HepG2 (cell line): ENCODE data around the gene MNT. TPM values are rescaled to one million over a fixed set of nuclear protein-coding genes. Genes with fewer than 3 reads are reported as not detected.
A peak's percentile ranks its signal among the peaks of the same experiment; 100 is the strongest.

Source experiments
- EED ChIP-seq: sonication (generic); formaldehyde crosslinking; IDR thresholded peaks from 2 replicates; pipeline ENCODE4 v1.5.0; 2020; ENCODE audit warnings: mild to moderate bottlenecking, missing genetic modification reagents
- FOSL1 ChIP-seq: sonication (generic); formaldehyde crosslinking; IDR thresholded peaks from 2 replicates; pipeline ENCODE4 v1.9.0; 2021; ENCODE audit warnings: missing genetic modification reagents, borderline replicate concordance
- HCFC1 ChIP-seq: fragments of 150-350 bp; IDR thresholded peaks from 2 replicates; pipeline ENCODE4 v1.6.1; 2014; ENCODE audit warnings: low read depth, low read length
- KAT7 ChIP-seq: IDR thresholded peaks from 2 replicates; pipeline ENCODE4 v1.6.1; 2018; ENCODE audit warnings: borderline replicate concordance, missing compliant biosample characterization
- NCOA2 ChIP-seq: sonication (generic); formaldehyde crosslinking; IDR thresholded peaks from 2 replicates; pipeline ENCODE4 v1.8.0; 2022; ENCODE audit warnings: inconsistent platforms
- ZNF160 ChIP-seq: sonication (generic); formaldehyde crosslinking; IDR thresholded peaks from 2 replicates; pipeline ENCODE4 v1.8.0; 2022; ENCODE audit warnings: mild to moderate bottlenecking, inconsistent platforms, missing genetic modification reagents
- ZNF383 ChIP-seq: sonication (generic); formaldehyde crosslinking; IDR thresholded peaks from 2 replicates; pipeline ENCODE4 v1.4.0; 2020; ENCODE audit warnings: missing genetic modification reagents, mild to moderate bottlenecking, borderline replicate concordance
- ZNF674 ChIP-seq: sonication (generic); formaldehyde crosslinking; IDR thresholded peaks from 2 replicates; pipeline ENCODE4 v1.5.0; 2020; ENCODE audit warnings: low read depth, mild to moderate bottlenecking, missing genetic modification reagents
- ZNF891 ChIP-seq: sonication (generic); formaldehyde crosslinking; IDR thresholded peaks from 2 replicates; pipeline ENCODE4 v1.5.0; 2020; ENCODE audit warnings: mild to moderate bottlenecking, missing genetic modification reagents
- ZSCAN25 ChIP-seq: sonication (generic); formaldehyde crosslinking; IDR thresholded peaks from 2 replicates; pipeline ENCODE4 v1.8.0; 2022; ENCODE audit warnings: mild to moderate bottlenecking, missing genetic modification reagents
- polyA plus RNA-seq, 8 experiments: library from polyadenylated mRNA; depleted of rRNA in 3 of 8; stranded (reverse) in 7 of 8; unstranded in 1 of 8; fragments of >200 nt; fragmentation: Illumina TruSeq in 4 of 8; extraction: Trizol in 4 of 8; gene quantifications; 2 replicates each; pipeline versions ENCODE4 v1.2.1 to v1.2.3, GENCODE V29; 2011 to 2016; ENCODE audit warnings: low read depth in 4 of 8, missing spikeins in 1 of 8, mixed read lengths in 1 of 8; ENCODE audit not compliant: insufficient read depth in 1 of 8
- total RNA-seq, 5 experiments: library from RNA; depleted of rRNA; stranded (reverse); fragments of >200 nt; fragmentation: Illumina TruSeq; extraction: Trizol; gene quantifications; 2 replicates each; pipeline ENCODE4 v1.2.3, GENCODE V29; 2016; ENCODE audit warnings: low read depth in 1 of 5
- TF ChIP-seq, protein P1 (sequence below): sonication (generic); formaldehyde crosslinking; IDR thresholded peaks from 2 replicates; pipeline ENCODE4 v1.8.0; 2022; ENCODE audit warnings: missing genetic modification reagents, mild to moderate bottlenecking, borderline replicate concordance
- TF ChIP-seq, protein P2 (sequence below): sonication (generic); formaldehyde crosslinking; IDR thresholded peaks from one replicate; pipeline ENCODE4 v1.5.1; 2020; ENCODE audit warnings: mild to moderate bottlenecking, missing genetic modification reagents; ENCODE audit errors: not compliant biosample characterization
- TF ChIP-seq, protein P3 (sequence below): IDR thresholded peaks from 2 replicates; pipeline ENCODE4 v1.6.1; 2012; ENCODE audit warnings: inconsistent platforms
- TF ChIP-seq, protein P4 (sequence below): sonication (generic); formaldehyde crosslinking; IDR thresholded peaks from 2 replicates; pipeline ENCODE4 v1.4.0; 2020; ENCODE audit warnings: missing genetic modification reagents, borderline replicate concordance

The MNT gene
- total and polyA plus RNA-seq, 2 of the 13 experiments (the other 11 are each of a cell fraction or from before 2014, with no cell fraction given): 2.1 to 3.5 TPM

DNA sequence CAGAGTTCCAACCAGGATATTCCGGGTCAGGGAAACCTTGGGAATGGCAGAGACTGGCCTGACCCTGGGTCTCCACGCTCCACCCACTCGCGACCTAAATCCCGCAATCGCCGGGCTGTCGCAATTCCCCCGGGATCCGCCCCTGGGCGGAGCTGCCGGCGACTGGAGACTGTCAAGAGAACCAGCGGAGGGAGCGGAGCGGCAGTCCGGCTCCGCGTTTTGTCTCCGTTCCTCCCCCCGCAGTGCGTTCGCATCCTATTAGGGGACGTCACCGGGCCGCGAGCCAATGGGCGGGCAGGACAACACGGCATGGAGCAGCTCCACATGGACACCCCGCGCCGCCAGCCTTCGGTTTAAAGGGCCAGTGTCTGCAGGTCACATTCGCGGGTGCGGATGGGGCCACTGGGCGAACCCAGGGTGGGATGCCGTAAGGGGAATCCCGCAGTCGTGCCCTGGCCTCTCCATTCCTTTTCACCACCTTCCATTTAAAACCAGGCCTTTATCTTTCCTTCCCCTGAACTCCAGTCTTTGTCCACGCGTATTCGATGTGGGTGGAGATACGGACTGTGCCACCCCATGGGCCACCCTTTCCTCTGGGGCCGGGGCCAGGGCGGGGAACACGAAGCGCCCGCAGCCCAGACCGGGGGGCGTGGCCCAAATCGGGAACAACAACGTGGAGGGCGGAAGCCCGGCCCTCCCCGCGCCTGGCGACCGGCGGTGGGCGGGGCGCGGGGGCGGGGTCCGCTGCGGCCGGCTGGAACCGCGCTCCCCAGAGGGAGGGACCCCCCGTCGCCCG is 764 bp upstream of the MNT start (continued):
- TF ChIP-seq, protein P1, sequence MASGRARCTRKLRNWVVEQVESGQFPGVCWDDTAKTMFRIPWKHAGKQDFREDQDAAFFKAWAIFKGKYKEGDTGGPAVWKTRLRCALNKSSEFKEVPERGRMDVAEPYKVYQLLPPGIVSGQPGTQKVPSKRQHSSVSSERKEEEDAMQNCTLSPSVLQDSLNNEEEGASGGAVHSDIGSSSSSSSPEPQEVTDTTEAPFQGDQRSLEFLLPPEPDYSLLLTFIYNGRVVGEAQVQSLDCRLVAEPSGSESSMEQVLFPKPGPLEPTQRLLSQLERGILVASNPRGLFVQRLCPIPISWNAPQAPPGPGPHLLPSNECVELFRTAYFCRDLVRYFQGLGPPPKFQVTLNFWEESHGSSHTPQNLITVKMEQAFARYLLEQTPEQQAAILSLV (CRISPR knock-in tag): peak; percentile 47; the same call in 1 of the 2 replicates
- TF ChIP-seq KAT7 (CRISPR knock-in tag): 0 out of 2 replicates have a peak, but pooled peaks have one; percentile 24
- TF ChIP-seq, protein P2, sequence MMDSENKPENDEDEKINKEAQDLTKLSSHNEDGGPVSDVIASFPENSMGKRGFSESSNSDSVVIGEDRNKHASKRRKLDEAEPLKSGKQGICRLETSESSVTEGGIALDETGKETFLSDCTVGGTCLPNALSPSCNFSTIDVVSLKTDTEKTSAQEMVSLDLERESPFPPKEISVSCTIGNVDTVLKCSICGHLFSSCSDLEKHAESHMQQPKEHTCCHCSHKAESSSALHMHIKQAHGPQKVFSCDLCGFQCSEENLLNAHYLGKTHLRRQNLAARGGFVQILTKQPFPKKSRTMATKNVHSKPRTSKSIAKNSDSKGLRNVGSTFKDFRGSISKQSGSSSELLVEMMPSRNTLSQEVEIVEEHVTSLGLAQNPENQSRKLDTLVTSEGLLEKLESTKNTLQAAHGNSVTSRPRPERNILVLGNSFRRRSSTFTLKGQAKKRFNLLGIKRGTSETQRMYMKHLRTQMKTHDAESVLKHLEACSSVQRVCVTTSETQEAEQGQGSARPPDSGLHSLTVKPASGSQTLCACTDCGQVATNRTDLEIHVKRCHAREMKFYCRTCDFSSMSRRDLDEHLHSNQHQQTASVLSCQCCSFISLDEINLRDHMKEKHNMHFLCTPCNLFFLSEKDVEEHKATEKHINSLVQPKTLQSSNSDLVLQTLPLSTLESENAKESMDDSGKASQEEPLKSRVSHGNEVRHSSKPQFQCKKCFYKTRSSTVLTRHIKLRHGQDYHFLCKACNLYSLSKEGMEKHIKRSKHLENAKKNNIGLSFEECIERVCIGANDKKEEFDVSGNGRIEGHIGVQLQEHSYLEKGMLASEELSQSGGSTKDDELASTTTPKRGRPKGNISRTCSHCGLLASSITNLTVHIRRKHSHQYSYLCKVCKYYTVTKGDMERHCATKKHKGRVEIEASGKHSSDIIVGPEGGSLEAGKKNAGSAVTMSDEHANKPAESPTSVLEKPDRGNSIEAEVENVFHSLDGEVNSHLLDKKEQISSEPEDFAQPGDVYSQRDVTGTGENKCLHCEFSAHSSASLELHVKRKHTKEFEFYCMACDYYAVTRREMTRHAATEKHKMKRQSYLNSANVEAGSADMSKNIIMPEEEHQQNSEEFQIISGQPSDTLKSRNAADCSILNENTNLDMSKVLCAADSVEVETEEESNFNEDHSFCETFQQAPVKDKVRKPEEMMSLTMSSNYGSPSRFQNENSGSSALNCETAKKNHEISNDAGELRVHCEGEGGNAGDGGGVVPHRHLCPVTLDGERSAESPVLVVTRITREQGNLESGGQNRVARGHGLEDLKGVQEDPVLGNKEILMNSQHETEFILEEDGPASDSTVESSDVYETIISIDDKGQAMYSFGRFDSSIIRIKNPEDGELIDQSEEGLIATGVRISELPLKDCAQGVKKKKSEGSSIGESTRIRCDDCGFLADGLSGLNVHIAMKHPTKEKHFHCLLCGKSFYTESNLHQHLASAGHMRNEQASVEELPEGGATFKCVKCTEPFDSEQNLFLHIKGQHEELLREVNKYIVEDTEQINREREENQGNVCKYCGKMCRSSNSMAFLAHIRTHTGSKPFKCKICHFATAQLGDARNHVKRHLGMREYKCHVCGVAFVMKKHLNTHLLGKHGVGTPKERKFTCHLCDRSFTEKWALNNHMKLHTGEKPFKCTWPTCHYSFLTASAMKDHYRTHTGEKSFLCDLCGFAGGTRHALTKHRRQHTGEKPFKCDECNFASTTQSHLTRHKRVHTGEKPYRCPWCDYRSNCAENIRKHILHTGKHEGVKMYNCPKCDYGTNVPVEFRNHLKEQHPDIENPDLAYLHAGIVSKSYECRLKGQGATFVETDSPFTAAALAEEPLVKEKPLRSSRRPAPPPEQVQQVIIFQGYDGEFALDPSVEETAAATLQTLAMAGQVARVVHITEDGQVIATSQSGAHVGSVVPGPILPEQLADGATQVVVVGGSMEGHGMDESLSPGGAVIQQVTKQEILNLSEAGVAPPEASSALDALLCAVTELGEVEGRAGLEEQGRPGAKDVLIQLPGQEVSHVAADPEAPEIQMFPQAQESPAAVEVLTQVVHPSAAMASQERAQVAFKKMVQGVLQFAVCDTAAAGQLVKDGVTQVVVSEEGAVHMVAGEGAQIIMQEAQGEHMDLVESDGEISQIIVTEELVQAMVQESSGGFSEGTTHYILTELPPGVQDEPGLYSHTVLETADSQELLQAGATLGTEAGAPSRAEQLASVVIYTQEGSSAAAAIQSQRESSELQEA (CRISPR knock-in tag): peak; percentile 38
- no peak for TF ChIP-seq ZNF383 (CRISPR knock-in tag)
- TF ChIP-seq ZSCAN25 (CRISPR knock-in tag): no peak
- TF ChIP-seq ZNF674 (CRISPR knock-in tag): no peak
- TF ChIP-seq, protein P3, sequence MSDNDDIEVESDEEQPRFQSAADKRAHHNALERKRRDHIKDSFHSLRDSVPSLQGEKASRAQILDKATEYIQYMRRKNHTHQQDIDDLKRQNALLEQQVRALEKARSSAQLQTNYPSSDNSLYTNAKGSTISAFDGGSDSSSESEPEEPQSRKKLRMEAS: peak; percentile 98
- TF ChIP-seq EED (CRISPR knock-in tag): no peak
- no peak for TF ChIP-seq ZNF160 (CRISPR knock-in tag)
- no peak for TF ChIP-seq NCOA2
- TF ChIP-seq, protein P4, sequence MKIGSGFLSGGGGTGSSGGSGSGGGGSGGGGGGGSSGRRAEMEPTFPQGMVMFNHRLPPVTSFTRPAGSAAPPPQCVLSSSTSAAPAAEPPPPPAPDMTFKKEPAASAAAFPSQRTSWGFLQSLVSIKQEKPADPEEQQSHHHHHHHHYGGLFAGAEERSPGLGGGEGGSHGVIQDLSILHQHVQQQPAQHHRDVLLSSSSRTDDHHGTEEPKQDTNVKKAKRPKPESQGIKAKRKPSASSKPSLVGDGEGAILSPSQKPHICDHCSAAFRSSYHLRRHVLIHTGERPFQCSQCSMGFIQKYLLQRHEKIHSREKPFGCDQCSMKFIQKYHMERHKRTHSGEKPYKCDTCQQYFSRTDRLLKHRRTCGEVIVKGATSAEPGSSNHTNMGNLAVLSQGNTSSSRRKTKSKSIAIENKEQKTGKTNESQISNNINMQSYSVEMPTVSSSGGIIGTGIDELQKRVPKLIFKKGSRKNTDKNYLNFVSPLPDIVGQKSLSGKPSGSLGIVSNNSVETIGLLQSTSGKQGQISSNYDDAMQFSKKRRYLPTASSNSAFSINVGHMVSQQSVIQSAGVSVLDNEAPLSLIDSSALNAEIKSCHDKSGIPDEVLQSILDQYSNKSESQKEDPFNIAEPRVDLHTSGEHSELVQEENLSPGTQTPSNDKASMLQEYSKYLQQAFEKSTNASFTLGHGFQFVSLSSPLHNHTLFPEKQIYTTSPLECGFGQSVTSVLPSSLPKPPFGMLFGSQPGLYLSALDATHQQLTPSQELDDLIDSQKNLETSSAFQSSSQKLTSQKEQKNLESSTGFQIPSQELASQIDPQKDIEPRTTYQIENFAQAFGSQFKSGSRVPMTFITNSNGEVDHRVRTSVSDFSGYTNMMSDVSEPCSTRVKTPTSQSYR (CRISPR knock-in tag): no peak
- peak; percentile 25; the same call in 1 of the 2 replicates for TF ChIP-seq HCFC1
- no peak for TF ChIP-seq FOSL1 (CRISPR knock-in tag)
- TF ChIP-seq ZNF891: peak; percentile 27; the same call in 1 of the 2 replicates
